GM03348 (cell line): ENCODE data around the gene DIPK2A.

Experiments used
- DNase-seq: peaks from one replicate; pipeline ENCODE4 v3.0.0; 2012; ENCODE audit warnings: low spot score

The DIPK2A gene, protein sequence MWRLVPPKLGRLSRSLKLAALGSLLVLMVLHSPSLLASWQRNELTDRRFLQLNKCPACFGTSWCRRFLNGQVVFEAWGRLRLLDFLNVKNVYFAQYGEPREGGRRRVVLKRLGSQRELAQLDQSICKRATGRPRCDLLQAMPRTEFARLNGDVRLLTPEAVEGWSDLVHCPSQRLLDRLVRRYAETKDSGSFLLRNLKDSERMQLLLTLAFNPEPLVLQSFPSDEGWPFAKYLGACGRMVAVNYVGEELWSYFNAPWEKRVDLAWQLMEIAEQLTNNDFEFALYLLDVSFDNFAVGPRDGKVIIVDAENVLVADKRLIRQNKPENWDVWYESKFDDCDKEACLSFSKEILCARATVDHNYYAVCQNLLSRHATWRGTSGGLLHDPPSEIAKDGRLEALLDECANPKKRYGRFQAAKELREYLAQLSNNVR

GRCh38 chr3:143971359-143972154 lies at the start of gene DIPK2A:
TSS of gene DIPK2A (plus strand) at chr3:143971823. CDS start at chr3:143972333, 510 bp downstream.
- peak; percentile 95 for DNase-seq

DNA sequence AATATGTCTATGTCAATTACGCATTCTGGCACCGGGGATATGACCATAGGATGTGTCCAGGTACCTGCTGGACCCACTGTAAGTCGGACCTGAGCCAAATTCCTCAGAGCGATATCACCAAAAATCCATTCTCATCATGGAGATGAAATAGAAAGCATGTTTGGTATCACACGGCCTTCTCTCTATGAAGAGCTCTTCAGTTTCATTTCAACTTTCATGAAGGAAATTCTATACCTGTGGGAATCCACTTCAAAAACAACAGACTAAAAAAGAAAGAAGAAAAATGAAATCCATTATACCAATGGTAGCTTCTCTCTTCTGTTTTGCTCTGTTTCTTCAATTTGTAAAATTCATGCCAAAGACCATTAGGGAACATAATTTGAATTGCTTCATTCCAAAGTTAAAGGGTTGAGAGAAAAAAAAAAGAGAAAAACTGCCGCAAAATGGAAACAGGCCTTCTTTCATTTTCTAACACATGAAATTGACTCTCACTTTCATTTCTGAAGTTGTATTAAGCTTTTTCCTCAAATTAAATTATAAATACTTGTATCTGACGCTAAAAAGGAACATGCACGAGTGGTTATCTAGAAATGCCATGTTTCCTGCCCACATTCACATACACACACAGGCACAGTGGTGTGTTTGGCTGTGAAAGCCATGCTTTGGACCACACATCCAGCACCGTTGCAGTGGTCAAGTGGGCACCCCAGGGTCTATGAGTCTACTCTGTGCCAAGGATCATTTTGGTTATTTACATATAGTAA lies 46.9 kb upstream of the DIPK2A start:
- DNase-seq = no peak

GRCh38 chr3:143928056-143928455 lies 43.6 kb upstream of the DIPK2A start:
- DNase-seq = no peak

DNA sequence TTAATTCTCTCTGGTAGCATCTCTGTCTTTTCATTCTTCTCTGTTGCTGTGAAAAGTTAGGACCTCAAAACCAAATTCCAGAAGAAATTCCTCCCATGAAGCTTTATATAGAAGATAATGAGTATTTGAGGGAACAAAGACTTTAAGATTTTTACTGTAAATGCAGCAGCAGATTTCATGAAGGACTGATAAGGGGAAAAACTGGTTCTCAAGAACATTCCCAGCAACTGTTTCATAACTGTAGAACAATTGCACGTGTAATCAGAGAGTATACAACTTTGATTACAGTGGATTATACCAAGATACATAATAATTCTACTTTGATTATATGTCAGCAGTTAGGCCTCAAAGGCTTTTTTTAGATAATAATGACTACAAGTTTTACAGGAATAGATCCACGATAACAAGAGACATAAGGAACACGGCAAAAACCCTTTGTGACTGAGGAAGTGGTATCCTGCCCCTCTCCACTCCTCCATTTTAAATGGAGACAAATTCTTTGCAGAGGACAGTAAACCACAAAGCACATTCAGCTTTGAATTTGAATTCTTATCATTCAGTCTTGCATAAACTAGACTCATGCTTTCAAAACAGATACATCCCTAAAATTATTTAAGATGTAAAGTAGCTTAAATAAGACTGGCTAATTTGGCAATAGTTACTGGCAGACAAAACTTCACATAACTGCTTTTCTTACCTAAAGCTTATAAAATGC lies 42.9 kb upstream of the DIPK2A start:
- no peak for DNase-seq

- no peak for DNase-seq
Observed at GRCh38 chr3:143934791-143935190, 36.8 kb upstream of the DIPK2A start.

DNA sequence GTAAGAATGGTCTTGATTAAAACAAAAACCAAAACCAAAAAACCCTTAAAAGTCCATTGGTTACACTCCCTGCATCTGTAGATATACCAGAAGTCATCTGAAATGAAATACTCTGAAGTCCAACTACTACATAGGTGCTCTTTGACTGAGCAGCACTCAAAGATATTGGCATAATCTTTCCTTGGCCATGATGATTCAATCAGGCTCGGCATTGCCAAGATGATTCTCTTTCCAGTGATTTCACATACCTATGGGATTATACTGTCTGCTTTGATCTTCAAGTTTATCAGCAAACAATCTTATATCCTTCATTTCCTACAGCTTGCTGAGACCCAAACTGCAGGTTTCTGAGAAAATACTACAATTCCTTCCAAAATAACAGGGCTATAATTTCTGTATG lies 35.9 kb upstream of the DIPK2A start:
- DNase-seq = no peak

GRCh38 chr3:143950810-143951209 lies 20.8 kb upstream of the DIPK2A start:
- no peak for DNase-seq

GRCh38 chr3:143951351-143951971 lies 20.2 kb upstream of the DIPK2A start:
- DNase-seq = peak; percentile 38

GRCh38 chr3:143952569-143953072 lies 19.0 kb upstream of the DIPK2A start:
- no peak for DNase-seq

DNA sequence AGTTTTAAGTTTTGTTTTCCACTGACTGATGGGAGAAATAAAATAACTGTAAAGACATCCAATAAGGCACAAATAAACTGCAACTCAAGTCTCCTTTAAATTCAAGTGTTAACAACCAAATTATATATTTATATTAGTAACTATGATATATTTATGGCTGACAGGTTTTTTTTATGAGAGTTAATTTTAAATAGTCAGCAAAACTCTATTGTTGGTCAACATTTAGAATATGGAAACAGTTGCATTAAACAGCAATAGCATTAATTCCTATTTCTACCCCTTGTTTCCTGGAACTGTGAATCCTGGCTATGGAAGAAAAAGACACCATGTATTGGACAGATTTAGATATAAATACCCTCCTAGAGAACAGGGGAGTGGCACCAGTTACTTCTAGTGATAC lies 16.5 kb upstream of the DIPK2A start:
- no peak for DNase-seq

DNA sequence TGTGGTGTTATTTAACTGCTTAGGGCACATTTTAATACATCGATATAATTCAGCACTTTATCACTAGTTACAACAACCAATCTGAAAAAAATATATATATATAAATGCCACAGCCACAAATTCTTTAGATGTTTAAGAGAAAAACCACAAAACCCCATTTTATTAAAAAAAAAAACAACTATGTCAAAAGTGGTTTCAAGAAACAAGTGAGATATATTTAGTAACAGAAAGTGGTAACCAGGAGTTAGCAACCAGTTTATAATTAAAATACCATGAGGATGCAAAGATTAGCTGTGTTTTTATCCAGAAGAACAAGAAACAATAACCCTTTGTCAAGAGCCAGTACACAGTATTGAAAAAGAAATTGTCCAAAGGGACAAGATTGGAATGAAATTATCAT lies 14.8 kb upstream of the DIPK2A start:
- DNase-seq = no peak

GRCh38 chr3:143957453-143957852 lies 14.2 kb upstream of the DIPK2A start:
- no peak for DNase-seq

DNA sequence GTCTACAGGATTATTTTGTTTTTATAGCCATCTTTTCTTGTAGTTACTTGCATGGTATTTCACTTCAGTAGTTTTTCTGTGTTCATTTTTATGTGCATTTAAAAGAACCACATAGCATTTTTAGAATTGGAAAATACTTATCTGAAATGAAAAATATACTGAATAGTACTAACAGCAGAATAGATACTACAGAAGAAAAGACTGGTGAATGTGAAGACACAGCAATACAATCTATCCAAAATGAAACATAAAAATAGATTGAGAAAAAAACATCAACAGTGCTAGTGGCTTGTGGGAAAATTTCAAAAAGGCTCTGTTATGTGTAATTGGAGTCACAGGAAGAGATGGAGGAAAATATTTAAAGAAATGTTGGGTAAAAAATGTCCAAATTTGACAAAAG lies 12.7 kb upstream of the DIPK2A start:
- DNase-seq = no peak

DNA sequence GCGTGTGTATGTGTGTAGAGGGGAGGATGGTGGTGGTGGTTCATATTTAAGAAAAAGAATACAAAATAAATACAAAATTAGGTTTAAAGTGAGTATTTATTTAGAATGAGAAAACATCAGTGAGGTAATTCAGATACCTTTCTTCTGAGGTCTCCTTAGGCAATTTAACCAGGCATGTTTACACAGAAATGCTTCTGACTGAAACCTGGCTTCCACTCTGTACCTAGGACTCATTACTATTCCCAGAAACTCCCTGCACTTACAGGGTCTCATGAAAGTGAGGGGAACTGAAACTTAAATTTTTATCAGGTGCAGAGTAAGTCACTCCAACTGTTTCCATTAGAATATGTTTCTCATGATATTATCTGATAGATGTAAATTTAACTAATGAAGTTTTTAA lies 10.3 kb upstream of the DIPK2A start:
- DNase-seq = no peak

DNA sequence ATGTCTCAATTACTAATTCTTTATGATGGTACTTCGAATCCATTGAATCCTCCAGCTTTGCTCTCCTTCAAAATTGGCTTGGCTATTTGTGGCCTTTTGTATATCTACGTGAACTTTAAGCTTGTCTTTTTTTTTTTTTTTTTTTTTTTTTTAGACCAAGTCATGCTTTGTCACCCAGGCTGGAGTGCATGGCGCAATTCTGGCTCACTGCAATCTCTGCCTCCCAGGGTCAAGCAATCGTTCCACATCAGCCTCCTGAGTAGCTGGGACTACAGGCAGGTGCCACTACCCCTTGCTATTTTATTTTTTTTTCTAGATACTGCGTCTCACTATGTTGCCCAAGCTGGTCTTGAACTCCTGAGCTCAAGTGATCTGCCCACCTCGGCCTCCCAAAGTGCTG lies 7.7 kb upstream of the DIPK2A start:
- DNase-seq = no peak

DNA sequence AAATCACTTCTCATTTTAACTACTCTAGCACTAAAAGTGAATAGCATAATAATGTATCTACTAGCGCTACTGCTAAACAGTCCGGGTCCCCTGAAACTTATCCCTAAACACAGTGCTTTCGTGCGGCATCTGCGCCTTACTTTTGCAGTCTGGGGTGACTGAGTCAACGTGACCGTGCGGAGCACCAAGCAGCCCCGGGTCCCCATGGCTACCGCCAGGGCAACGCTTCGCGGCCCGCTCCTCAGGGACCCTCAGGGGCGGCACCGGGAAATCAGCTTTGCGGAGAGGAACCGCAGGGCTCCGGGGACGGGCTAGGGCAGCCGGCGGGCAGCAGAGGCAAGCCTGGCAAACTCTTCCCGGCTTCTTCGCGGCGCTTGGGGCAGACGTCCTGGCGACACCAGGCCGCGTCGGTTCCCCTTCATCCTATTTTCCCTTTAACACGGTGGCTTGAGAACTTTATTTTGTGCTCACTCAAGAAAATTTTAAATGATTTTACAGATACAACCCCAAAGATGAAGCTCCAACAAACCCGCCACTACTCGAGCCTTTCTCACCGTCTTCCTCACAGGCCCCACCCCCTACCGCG lies 757 bp upstream of the DIPK2A start:
- DNase-seq = peak; percentile 68

GRCh38 chr3:143972155-143972504 lies 507 bp downstream of the DIPK2A start:
- no peak for DNase-seq

DNA sequence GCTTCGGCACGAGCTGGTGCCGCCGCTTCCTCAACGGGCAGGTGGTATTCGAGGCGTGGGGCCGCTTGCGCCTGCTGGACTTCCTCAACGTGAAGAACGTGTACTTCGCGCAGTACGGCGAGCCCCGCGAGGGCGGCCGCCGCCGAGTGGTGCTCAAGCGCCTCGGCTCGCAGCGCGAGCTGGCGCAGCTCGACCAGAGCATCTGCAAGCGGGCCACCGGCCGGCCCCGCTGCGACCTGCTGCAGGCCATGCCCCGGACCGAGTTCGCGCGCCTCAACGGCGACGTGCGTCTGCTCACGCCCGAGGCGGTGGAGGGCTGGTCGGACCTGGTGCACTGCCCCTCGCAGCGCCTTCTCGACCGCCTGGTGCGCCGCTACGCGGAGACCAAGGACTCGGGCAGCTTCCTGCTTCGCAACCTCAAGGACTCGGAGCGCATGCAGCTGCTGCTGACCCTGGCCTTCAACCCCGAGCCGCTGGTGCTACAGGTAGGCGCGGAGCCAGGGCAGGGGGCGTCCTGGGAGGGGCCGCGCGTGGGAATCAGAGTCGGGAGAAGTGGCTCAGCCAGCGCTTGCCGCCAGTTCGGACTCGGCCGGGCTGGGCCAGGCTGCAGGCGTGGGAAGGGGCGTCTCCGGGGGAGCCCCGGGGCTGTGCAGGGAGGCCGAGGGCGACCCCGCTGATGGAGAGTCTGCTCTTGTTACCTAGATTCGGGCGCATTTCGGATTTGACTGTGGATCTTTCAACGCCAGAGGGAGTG lies 1.1 kb downstream of the DIPK2A start:
- peak; percentile 72 for DNase-seq

- peak; percentile 8 for DNase-seq
Observed at GRCh38 chr3:143973259-143974021, 1.8 kb downstream of the DIPK2A start.
